NOMO-1 (cell line): Measurements from ENCODE around the gene PHC3.
A peak's percentile ranks its signal among the peaks of the same experiment; 100 is the strongest.

Source experiments
- DNase-seq, 2 experiments: peaks; one replicate each; lab custom pipeline; 2025; ENCODE audit not compliant: unreplicated experiment in 2 of 2; lab: John Stamatoyannopoulos, UW

The PHC3 gene

GRCh38 chr3:170079536-170080165, 101.9 kb downstream of the PHC3 start:
- DNase-seq: no peak

GRCh38 chr3:170078620-170079281, 102.8 kb downstream of the PHC3 start:
- DNase-seq: no peak

GRCh38 chr3:170077361-170077760, 104.2 kb downstream of the PHC3 start:
- DNase-seq: no peak

GRCh38 chr3:170076715-170077238, 104.8 kb downstream of the PHC3 start:
- no peak for DNase-seq

- DNase-seq: no peak
These were observed 106.0 kb downstream of the PHC3 start for GRCh38 chr3:170075441-170076091.

- DNase-seq: no peak
These were observed 117.4 kb downstream of the PHC3 start for GRCh38 chr3:170064108-170064507.

GRCh38 chr3:170063691-170064090, 117.8 kb downstream of the PHC3 start:
- DNase-seq: no peak

- no peak for DNase-seq
These were observed 118.8 kb downstream of the PHC3 start for GRCh38 chr3:170062769-170063168.

- DNase-seq: no peak
These were observed 119.5 kb downstream of the PHC3 start for GRCh38 chr3:170062068-170062467.

- DNase-seq: no peak
These were observed 122.1 kb downstream of the PHC3 start for GRCh38 chr3:170059447-170059846.

- no peak for DNase-seq
These were observed 123.4 kb downstream of the PHC3 start for GRCh38 chr3:170058127-170058526.

GRCh38 chr3:170057550-170057949, 124.0 kb downstream of the PHC3 start:
- no peak for DNase-seq

GRCh38 chr3:170056710-170057454, 124.7 kb downstream of the PHC3 start:
- DNase-seq: no peak

GRCh38 chr3:170055209-170055608, 126.3 kb downstream of the PHC3 start:
- DNase-seq: no peak

- peak; percentile 41 to 61 for DNase-seq
These were observed 127.3 kb downstream of the PHC3 start for GRCh38 chr3:170054204-170054603.

- no peak for DNase-seq
These were observed 129.1 kb downstream of the PHC3 start for GRCh38 chr3:170052398-170052797.

- no peak for DNase-seq
These were observed 130.8 kb downstream of the PHC3 start for GRCh38 chr3:170050753-170051152.

GRCh38 chr3:170049146-170050000, 132.2 kb downstream of the PHC3 start:
- no peak for DNase-seq

- DNase-seq: no peak
These were observed 134.5 kb downstream of the PHC3 start for GRCh38 chr3:170047133-170047404.

GRCh38 chr3:170046269-170047132, 135.0 kb downstream of the PHC3 start:
- DNase-seq: no peak
